ENCODE measurements around the gene MCMBP. TPM values are rescaled to one million over a fixed set of nuclear protein-coding genes. Genes with fewer than 3 reads are reported as not detected.
"Not testable (repeated sequence)": the region's sequence is repeated elsewhere in the genome, so short reads cannot be mapped to it uniquely, and the experiment has no call there.

MCMBP gene
- total RNA-seq, 1 donor from 2014 or later: 84.1 TPM

- intact Hi-C loops (cut with micrococcal nuclease): not testable (repeated sequence)
These were observed 11.4 kb upstream of the MCMBP start for GRCh38 chr10:119883901-119884611.

- intact Hi-C loops (cut with micrococcal nuclease): no loop called here
These were observed 5.9 kb upstream of the MCMBP start for GRCh38 chr10:119878524-119878923.

GRCh38 chr10:119872860-119873681 is 428 bp upstream of the MCMBP start:
- intact Hi-C loops (cut with micrococcal nuclease): loop anchor here (1.0 to 5.0 kb wide), 7 partner anchors 19 to 1116 kb away; partner anchors contain the start of genes GRK5, INPP5F, PRDX3 and SEC23IP

GRCh38 chr10:119871881-119872609 is 598 bp downstream of the MCMBP start:
- intact Hi-C loops (cut with micrococcal nuclease): loop anchor here (1.0 to 5.0 kb wide), 6 partner anchors 20 to 1115 kb away; partner anchors contain the start of genes GRK5, INPP5F, PRDX3 and SEC23IP

- intact Hi-C loops (cut with micrococcal nuclease): not testable (repeated sequence)
These were observed 3.2 kb downstream of the MCMBP start for GRCh38 chr10:119869398-119869797.

GRCh38 chr10:119867317-119867716 is 5.3 kb downstream of the MCMBP start:
- intact Hi-C loops (cut with micrococcal nuclease): no loop called here

GRCh38 chr10:119865699-119866240 is 6.9 kb downstream of the MCMBP start:
- intact Hi-C loops (cut with micrococcal nuclease): no loop called here

- intact Hi-C loops (cut with micrococcal nuclease): no loop called here
These were observed 8.6 kb downstream of the MCMBP start for GRCh38 chr10:119863951-119864565.

- intact Hi-C loops (cut with micrococcal nuclease): no loop called here
These were observed 10.1 kb downstream of the MCMBP start for GRCh38 chr10:119862524-119862923.

- intact Hi-C loops (cut with micrococcal nuclease): no loop called here
These were observed 11.6 kb downstream of the MCMBP start for GRCh38 chr10:119860866-119861607.

GRCh38 chr10:119859420-119860258 is 13.0 kb downstream of the MCMBP start:
- intact Hi-C loops (cut with micrococcal nuclease): loop anchor here (1.0 kb wide), 2 partner anchors 109 to 173 kb away; no protein-coding TSS in a partner anchor

- intact Hi-C loops (cut with micrococcal nuclease): no loop called here
These were observed 14.6 kb downstream of the MCMBP start for GRCh38 chr10:119858063-119858462.

- intact Hi-C loops (cut with micrococcal nuclease): no loop called here
These were observed 19.1 kb downstream of the MCMBP start for GRCh38 chr10:119853574-119853973.

- intact Hi-C loops (cut with micrococcal nuclease): no loop called here
These were observed 19.8 kb downstream of the MCMBP start for GRCh38 chr10:119852822-119853221.

- intact Hi-C loops (cut with micrococcal nuclease): no loop called here
These were observed 20.4 kb downstream of the MCMBP start for GRCh38 chr10:119852277-119852676.

- intact Hi-C loops (cut with micrococcal nuclease): no loop called here
These were observed 22.7 kb downstream of the MCMBP start for GRCh38 chr10:119849944-119850343.

- intact Hi-C loops (cut with micrococcal nuclease): no loop called here
These were observed 23.4 kb downstream of the MCMBP start for GRCh38 chr10:119849031-119849789.

- intact Hi-C loops (cut with micrococcal nuclease): no loop called here
These were observed 27.0 kb downstream of the MCMBP start for GRCh38 chr10:119845656-119846055.

Measured in T-helper 2 cell treated with Interferon-gamma antibody and Interleukin-4, amounts not matched to agents 100 ng/mL and 5 ng/mL, for 36 hours (primary cell).